Measurements from ENCODE around the gene RAI14. TPM values are rescaled to one million over a fixed set of nuclear protein-coding genes. Genes with fewer than 3 reads are reported as not detected.

Gene RAI14
- total and polyA plus RNA-seq, 2 donors (not counting 3 experiments of a cell fraction or from before 2014, with no cell fraction given) = 114 to 369 TPM

GRCh38 chr5:34627794-34628193 lies 28.3 kb upstream of the RAI14 start:
- FAIRE-seq = peak; percentile 69
- H3K4me2 ChIP-seq (ENCODE audit: insufficient read depth, low read length) = peak overlapping the region; percentile 48
- ChIA-PET CTCF (interaction anchor here (1.0 to 2.9 kb wide), 9 partner anchors 9 to 142 kb away, joined by 3 to 12 read pairs (median 4); no protein-coding TSS in a partner anchor), POLR2A (interaction anchor here (1.0 to 2.4 kb wide), 2 partner anchors 25 to 41 kb away, joined by 4 to 7 read pairs; no protein-coding TSS in a partner anchor)
- no peaks in the 10 kb centered on the region for H3K36me3 ChIP-seq (ENCODE audit: control insufficient read depth in 2 of 2, extremely low read depth in 1 of 2, insufficient read depth in 2 of 2, low read length in 2 of 2)
- H3K9me3 ChIP-seq (replicated peaks; ENCODE audit: control insufficient read depth, insufficient read depth, low read length) = no peaks in the 10 kb centered on the region
- no TSS peak for BruUV-seq (replicated peaks)
- no peaks in the 10 kb centered on the region for H3K79me2 ChIP-seq (ENCODE audit: control insufficient read depth, insufficient read depth, low read length)
- peak overlapping the region; percentile 78 for H3K27ac ChIP-seq (ENCODE audit: insufficient read depth, low read depth, low read length)
- peak; percentile 30 for TF ChIP-seq JUN (IDR thresholded peaks at IDR 0.05; ENCODE audit: borderline replicate concordance, insufficient read depth, insufficient read length, low read depth)
- TF ChIP-seq FOS (IDR thresholded peaks at IDR 0.05; ENCODE audit: borderline replicate concordance, insufficient read depth, low read length) = peak; percentile 63
- peak; percentile 70 for TF ChIP-seq GATA2 (IDR thresholded peaks at IDR 0.05; ENCODE audit: insufficient read depth, insufficient read length, low read depth, low read length)
- no peak for TF ChIP-seq EZH2 (IDR thresholded peaks at IDR 0.05; ENCODE audit: borderline replicate concordance, low read depth, low read length, severe bottlenecking)
- peak; percentile 69 for TF ChIP-seq POLR2AphosphoS5 (IDR thresholded peaks at IDR 0.05; ENCODE audit: insufficient read depth, low read depth, low read length)
- no peak for TF ChIP-seq CTCF (IDR thresholded peaks at IDR 0.05; ENCODE audit: extremely low read depth in 1 of 2, insufficient read depth in 1 of 2, low read depth in 1 of 2, low read length in 2 of 2)
- no peak for TF ChIP-seq MYC (IDR thresholded peaks at IDR 0.05; ENCODE audit: low read depth, low read length)
- no peak for TF ChIP-seq MAX (IDR thresholded peaks at IDR 0.05; ENCODE audit: insufficient read depth, insufficient read length)
- no peak for TF ChIP-seq POLR2A (IDR thresholded peaks at IDR 0.05; ENCODE audit: low read depth, low read length)
- dilution Hi-C loops (cut with MboI; ENCODE audit: extremely low pct_ligation_motif_present, low sequenced_read_pairs) = no loop called here
- no peaks in the 10 kb centered on the region for H4K20me1 ChIP-seq (replicated peaks; ENCODE audit: control insufficient read depth, extremely low read depth, insufficient read depth, low read length)
- no peaks in the 10 kb centered on the region for H3K9me1 ChIP-seq (replicated peaks; ENCODE audit: control insufficient read depth, extremely low read depth, insufficient read depth, low read length)
- H3K4me3 ChIP-seq (replicated peaks in 1 of 3; ENCODE audit: insufficient read depth in 1 of 3, low read depth in 1 of 3, low read length in 3 of 3) = no peak overlapping the region
- H3K27me3 ChIP-seq (ENCODE audit: control insufficient read depth in 2 of 2, insufficient read depth in 2 of 2, low read length in 2 of 2) = no peaks in the 10 kb centered on the region
- H3K9ac ChIP-seq (replicated peaks; ENCODE audit: extremely low read depth, insufficient read depth, low read length) = peak overlapping the region; percentile 56
- peak; percentile 87 for DNase-seq (ENCODE audit: low read depth, low spot score)
- intact Hi-C loops (cut with micrococcal nuclease) = loop anchor here (1.0 kb wide), 2 partner anchors 29 to 41 kb away; partner anchors contain the start of gene RAI14
- H3K4me1 ChIP-seq (ENCODE audit: control insufficient read depth, extremely low read depth, insufficient read depth, low read length) = peaks cover 34% of the 10 kb centered on the region
- H2AFZ ChIP-seq (ENCODE audit: low read depth, low read length) = peak overlapping the region; percentile 5

Measured in endothelial cell of umbilical vein (primary cell).